ENCODE data around the gene SEMA5B. TPM values are rescaled to one million over a fixed set of nuclear protein-coding genes. Genes with fewer than 3 reads are reported as not detected.

The SEMA5B gene
- total RNA-seq, 6 donors from 2014 or later: 0.33 to 0.71 (median 0.65) TPM; not detected in 2

DNA sequence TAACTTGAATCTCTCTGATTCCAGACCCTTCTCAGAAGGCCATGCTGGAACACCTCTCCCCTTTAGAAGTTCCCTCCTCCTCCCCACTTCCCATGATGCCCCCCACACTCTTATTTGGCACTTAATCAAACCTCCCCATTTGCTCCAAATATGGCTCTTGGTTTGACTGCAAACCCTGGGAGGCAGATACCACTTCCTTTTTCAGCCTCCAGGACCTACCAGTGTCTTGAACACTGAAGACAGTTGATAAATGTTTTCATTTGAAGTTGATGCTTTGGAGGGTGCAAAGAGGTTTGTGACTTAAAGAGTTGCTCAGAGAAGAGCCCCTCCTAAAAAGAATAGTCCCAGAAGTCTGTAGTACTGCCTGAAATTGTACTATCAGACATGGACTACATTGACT is 61.5 kb downstream of the SEMA5B start:
- no peaks in the 10 kb centered on the region for H3K9me3 ChIP-seq
- ATAC-seq (ENCODE audit: low FRiP score in 2 of 2): no peak
- no peaks in the 10 kb centered on the region for H3K36me3 ChIP-seq
- no peaks in the 10 kb centered on the region for H3K27me3 ChIP-seq
- H3K4me1 ChIP-seq: no peaks in the 10 kb centered on the region
- no peak for DNase-seq
- H3K27ac ChIP-seq: no peak overlapping the region
- TF ChIP-seq EP300 (IDR thresholded peaks at IDR 0.05): no peak
- H3K4me3 ChIP-seq: no peak overlapping the region

- WGBS, 2 donors: 32 to 54% methylated on average over 2 of the region's 2 CpGs
Measured at GRCh38 chr3:122964811-122965210, 62.8 kb downstream of the SEMA5B start.

GRCh38 chr3:122962149-122962548 is 65.4 kb downstream of the SEMA5B start:
- Histone ChIP-seq H3K27ac (no peak overlapping the region), H3K4me1 (peaks cover 11 to 14% (median 13%) of the 10 kb centered on the region in 4 donors), H3K4me3 (no peak overlapping the region), H3K27me3 (no peaks in the 10 kb centered on the region), H3K9me3 (no peaks in the 10 kb centered on the region), H3K36me3 (no peaks in the 10 kb centered on the region)
- DNase-seq (no peak), ATAC-seq (ENCODE audit: low FRiP score in 2 of 2) (no peak)
- WGBS, 2 donors: 65 to 71% methylated on average over 9 of the region's 9 CpGs
- TF ChIP-seq EP300 (IDR thresholded peaks at IDR 0.05) (no peak), POLR2AphosphoS5 (IDR thresholded peaks at IDR 0.05) (no peak), POLR2A (IDR thresholded peaks at IDR 0.05) (no peak), CTCF (IDR thresholded peaks at IDR 0.05) (no peak)

More at GRCh38 chr3:122964811-122965210, 62.8 kb downstream of the SEMA5B start:
- no peaks in the 10 kb centered on the region for H3K27me3 ChIP-seq
- ATAC-seq (ENCODE audit: low FRiP score in 2 of 2) (no peak), DNase-seq (no peak)
- no peaks in the 10 kb centered on the region for H3K9me3 ChIP-seq
- TF ChIP-seq POLR2A (IDR thresholded peaks at IDR 0.05): no peak
- TF ChIP-seq EP300 (IDR thresholded peaks at IDR 0.05): no peak
- TF ChIP-seq CTCF (IDR thresholded peaks at IDR 0.05): no peak
- TF ChIP-seq POLR2AphosphoS5 (IDR thresholded peaks at IDR 0.05): no peak
- H3K36me3 ChIP-seq: no peaks in the 10 kb centered on the region
- H3K27ac ChIP-seq: no peak overlapping the region
- H3K4me1 ChIP-seq: no peaks in the 10 kb centered on the region
- H3K4me3 ChIP-seq: no peak overlapping the region

DNA sequence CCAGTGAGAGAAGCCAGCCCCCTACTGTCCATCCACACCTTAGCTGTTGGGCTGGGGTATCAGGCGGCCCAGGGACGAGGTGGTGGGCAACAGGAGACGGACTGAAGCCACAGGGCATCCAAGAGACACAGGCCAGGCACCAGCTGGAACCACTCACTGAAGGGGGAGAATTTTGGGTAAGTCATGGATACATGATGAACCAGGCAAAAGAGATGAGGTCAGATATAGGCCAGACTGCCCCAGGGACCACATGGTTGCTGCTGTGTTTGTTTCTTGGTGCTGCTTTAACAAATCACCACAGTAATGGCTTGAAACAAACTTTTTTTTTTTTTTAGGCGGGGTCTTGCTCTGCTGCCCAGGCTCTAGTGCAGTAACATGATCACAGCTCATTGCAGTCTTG is 66.4 kb downstream of the SEMA5B start:
- ATAC-seq (ENCODE audit: low FRiP score in 2 of 2) (no peak), DNase-seq (no peak)
- Histone ChIP-seq H3K4me1 (peaks cover 15 to 22% (median 17%) of the 10 kb centered on the region in 4 donors), H3K27ac (no peak overlapping the region), H3K9me3 (no peaks in the 10 kb centered on the region), H3K27me3 (no peaks in the 10 kb centered on the region), H3K36me3 (no peaks in the 10 kb centered on the region), H3K4me3 (no peak overlapping the region)
- TF ChIP-seq POLR2AphosphoS5 (IDR thresholded peaks at IDR 0.05): no peak
- TF ChIP-seq CTCF (IDR thresholded peaks at IDR 0.05): no peak
- no peak for TF ChIP-seq POLR2A (IDR thresholded peaks at IDR 0.05)
- TF ChIP-seq EP300 (IDR thresholded peaks at IDR 0.05): no peak
- 75 to 81% methylated on average over 4 of the region's 4 CpGs for WGBS, 2 donors

DNA sequence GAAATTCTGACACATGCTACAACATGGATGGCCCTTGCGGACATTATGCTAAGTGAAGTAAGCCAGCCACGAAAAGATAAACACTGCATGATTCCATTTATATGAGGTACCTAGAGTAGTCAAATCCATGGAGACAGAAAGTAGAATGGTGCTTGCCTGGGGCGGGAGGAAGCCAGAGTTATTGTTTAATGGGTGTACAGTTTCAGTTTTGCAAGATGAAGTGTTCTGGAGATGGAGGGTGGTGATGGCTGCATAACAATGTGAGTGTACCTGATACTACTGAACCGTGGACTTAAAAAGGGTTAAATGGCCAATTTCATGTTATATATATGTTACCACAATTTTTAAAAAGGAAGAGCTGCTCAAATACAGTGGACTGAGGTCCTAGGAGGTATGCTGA is 66.9 kb downstream of the SEMA5B start:
- Histone ChIP-seq H3K4me3 (no peak overlapping the region), H3K36me3 (no peaks in the 10 kb centered on the region), H3K27ac (no peak overlapping the region), H3K27me3 (no peaks in the 10 kb centered on the region), H3K9me3 (no peaks in the 10 kb centered on the region), H3K4me1 (peaks cover 15 to 22% (median 17%) of the 10 kb centered on the region in 4 donors)
- no peak for ATAC-seq (ENCODE audit: low FRiP score in 2 of 2)
- WGBS, 2 donors: 87 to 92% methylated on average over 4 of the region's 4 CpGs
- no peak for TF ChIP-seq CTCF (IDR thresholded peaks at IDR 0.05)
- TF ChIP-seq EP300 (IDR thresholded peaks at IDR 0.05): no peak
- no peak for TF ChIP-seq POLR2A (IDR thresholded peaks at IDR 0.05)
- TF ChIP-seq POLR2AphosphoS5 (IDR thresholded peaks at IDR 0.05): no peak
- DNase-seq: no peak
